ENCODE measurements around the gene NUP35.

DNA sequence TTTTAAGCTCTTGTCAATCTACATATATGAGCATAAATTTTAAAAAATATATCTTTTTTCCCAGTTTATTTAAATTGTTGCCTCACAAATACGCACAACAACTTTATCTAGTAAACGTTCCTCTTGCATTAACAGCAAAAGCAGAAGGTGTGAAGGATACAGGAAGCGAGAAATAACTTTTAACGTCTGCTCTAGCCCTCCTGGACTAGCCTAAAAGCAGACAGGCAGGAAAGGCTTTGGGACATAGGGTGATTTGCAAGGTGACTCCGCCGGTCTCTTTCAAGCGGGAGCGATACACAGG lies 46.1 kb upstream of the NUP35 start:
- TF ChIP-seq, protein P1, sequence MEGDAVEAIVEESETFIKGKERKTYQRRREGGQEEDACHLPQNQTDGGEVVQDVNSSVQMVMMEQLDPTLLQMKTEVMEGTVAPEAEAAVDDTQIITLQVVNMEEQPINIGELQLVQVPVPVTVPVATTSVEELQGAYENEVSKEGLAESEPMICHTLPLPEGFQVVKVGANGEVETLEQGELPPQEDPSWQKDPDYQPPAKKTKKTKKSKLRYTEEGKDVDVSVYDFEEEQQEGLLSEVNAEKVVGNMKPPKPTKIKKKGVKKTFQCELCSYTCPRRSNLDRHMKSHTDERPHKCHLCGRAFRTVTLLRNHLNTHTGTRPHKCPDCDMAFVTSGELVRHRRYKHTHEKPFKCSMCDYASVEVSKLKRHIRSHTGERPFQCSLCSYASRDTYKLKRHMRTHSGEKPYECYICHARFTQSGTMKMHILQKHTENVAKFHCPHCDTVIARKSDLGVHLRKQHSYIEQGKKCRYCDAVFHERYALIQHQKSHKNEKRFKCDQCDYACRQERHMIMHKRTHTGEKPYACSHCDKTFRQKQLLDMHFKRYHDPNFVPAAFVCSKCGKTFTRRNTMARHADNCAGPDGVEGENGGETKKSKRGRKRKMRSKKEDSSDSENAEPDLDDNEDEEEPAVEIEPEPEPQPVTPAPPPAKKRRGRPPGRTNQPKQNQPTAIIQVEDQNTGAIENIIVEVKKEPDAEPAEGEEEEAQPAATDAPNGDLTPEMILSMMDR (IDR thresholded peaks at IDR 0.05), result no peak
- no peak for TF ChIP-seq POLR2A (IDR thresholded peaks at IDR 0.05)
